Stimulated activated CD8-positive, alpha-beta memory T cell treated with anti-CD3 and anti-CD28 coated beads, Interleukin-4, amount 100 ng/mL, for 4 hours (primary cell): ENCODE measurements around the gene SLC4A3.
"Not testable (repeated sequence)": the region's sequence is repeated elsewhere in the genome, so short reads cannot be mapped to it uniquely, and the experiment has no call there.

ENCODE experiments used
- DNase-seq, 2 donors: peaks; one replicate each; pipeline ENCODE4 v3.0.0-alpha.2; 2020; ENCODE audit warnings: low read depth in 2 of 2, low spot score in 1 of 2

Gene SLC4A3

GRCh38 chr2:219648176-219648575 lies 20.7 kb downstream of the SLC4A3 start:
- no peak for DNase-seq

GRCh38 chr2:219648963-219649362 lies 21.5 kb downstream of the SLC4A3 start:
- no peak for DNase-seq

GRCh38 chr2:219650426-219651248 lies 23.2 kb downstream of the SLC4A3 start:
- no peak for DNase-seq

GRCh38 chr2:219651656-219652055 lies 24.2 kb downstream of the SLC4A3 start:
- DNase-seq = not testable (repeated sequence)

GRCh38 chr2:219656526-219656925 lies 29.1 kb downstream of the SLC4A3 start:
- no peak for DNase-seq

GRCh38 chr2:219658196-219658846 lies 30.9 kb downstream of the SLC4A3 start:
- no peak for DNase-seq

- no peak for DNase-seq
These were observed 31.4 kb downstream of the SLC4A3 start for GRCh38 chr2:219658874-219659273.

GRCh38 chr2:219661197-219661954 lies 33.9 kb downstream of the SLC4A3 start:
- DNase-seq = no peak

- no peak for DNase-seq
These were observed 34.5 kb downstream of the SLC4A3 start for GRCh38 chr2:219661955-219662395.

- no peak for DNase-seq
These were observed 35.1 kb downstream of the SLC4A3 start for GRCh38 chr2:219662566-219662965.

GRCh38 chr2:219663116-219663762 lies 35.8 kb downstream of the SLC4A3 start:
- no peak for DNase-seq

- no peak for DNase-seq
These were observed 36.6 kb downstream of the SLC4A3 start for GRCh38 chr2:219664041-219664440.

GRCh38 chr2:219664944-219665343 lies 37.5 kb downstream of the SLC4A3 start:
- DNase-seq = no peak

- no peak for DNase-seq
These were observed 38.5 kb downstream of the SLC4A3 start for GRCh38 chr2:219665926-219666325.

- no peak for DNase-seq
These were observed 40.9 kb downstream of the SLC4A3 start for GRCh38 chr2:219668316-219668715.

- DNase-seq = no peak
These were observed 43.0 kb downstream of the SLC4A3 start for GRCh38 chr2:219670386-219670785.

- DNase-seq = no peak
These were observed 43.8 kb downstream of the SLC4A3 start for GRCh38 chr2:219671279-219671678.

- DNase-seq = no peak
These were observed 45.0 kb downstream of the SLC4A3 start for GRCh38 chr2:219672406-219672805.

- DNase-seq = no peak
These were observed 47.8 kb downstream of the SLC4A3 start for GRCh38 chr2:219675221-219675620.

- DNase-seq = no peak
These were observed 49.2 kb downstream of the SLC4A3 start for GRCh38 chr2:219676586-219676985.

- DNase-seq = no peak
These were observed 51.6 kb downstream of the SLC4A3 start for GRCh38 chr2:219679041-219679440.
